GM13976 (cell line): Measurements from ENCODE around the gene CS.
A peak's percentile ranks its signal among the peaks of the same experiment; 100 is the strongest.

Experiments
- DNase-seq: peaks from one replicate; pipeline ENCODE4 v3.0.0; 2012; ENCODE audit warnings: low spot score
- in situ Hi-C: fragments of 300-500 bp; cut with MboI; formaldehyde crosslinking; loops from one replicate; pipeline ENCODE4 v1.12.0; 2022; ENCODE audit warnings: low sequenced_read_pairs, mixed read lengths, inconsistent platforms; ENCODE audit not compliant: unreplicated experiment
- TF ChIP-seq, protein P1 (sequence below): IDR thresholded peaks from 2 replicates; pipeline ENCODE4 v1.5.1; 2012; ENCODE audit warnings: borderline replicate concordance, mild to moderate bottlenecking; ENCODE audit not compliant: insufficient read depth; ENCODE audit errors: extremely low read depth, missing control alignments, control extremely low read depth

Gene CS

DNA sequence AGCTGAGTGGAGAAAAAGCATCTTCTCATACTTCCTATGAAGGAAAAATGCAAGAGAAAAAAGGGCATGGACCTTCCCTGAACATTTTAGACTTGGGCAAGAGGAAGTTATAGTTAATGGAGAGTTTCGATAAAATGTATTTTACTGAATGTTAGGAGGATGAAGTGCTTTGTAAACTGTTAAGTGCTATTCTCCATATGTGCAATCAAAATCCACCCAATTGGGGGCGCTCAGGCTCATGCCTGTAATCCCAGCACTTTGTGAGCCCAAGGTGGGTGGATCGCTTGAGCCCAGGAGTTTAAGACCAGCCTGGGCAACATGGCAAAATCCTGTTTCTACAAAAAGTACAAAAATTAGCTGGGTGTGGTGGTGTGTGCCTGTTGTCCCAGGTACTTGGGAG is 17.5 kb upstream of the CS start:
- no peak for DNase-seq
- in situ Hi-C loops: loop anchor here (10.0 kb wide), 1 partner anchor 147 kb away; the partner anchor contains the start of gene SPRYD4
- TF ChIP-seq, protein P1, sequence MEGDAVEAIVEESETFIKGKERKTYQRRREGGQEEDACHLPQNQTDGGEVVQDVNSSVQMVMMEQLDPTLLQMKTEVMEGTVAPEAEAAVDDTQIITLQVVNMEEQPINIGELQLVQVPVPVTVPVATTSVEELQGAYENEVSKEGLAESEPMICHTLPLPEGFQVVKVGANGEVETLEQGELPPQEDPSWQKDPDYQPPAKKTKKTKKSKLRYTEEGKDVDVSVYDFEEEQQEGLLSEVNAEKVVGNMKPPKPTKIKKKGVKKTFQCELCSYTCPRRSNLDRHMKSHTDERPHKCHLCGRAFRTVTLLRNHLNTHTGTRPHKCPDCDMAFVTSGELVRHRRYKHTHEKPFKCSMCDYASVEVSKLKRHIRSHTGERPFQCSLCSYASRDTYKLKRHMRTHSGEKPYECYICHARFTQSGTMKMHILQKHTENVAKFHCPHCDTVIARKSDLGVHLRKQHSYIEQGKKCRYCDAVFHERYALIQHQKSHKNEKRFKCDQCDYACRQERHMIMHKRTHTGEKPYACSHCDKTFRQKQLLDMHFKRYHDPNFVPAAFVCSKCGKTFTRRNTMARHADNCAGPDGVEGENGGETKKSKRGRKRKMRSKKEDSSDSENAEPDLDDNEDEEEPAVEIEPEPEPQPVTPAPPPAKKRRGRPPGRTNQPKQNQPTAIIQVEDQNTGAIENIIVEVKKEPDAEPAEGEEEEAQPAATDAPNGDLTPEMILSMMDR: no peak

DNA sequence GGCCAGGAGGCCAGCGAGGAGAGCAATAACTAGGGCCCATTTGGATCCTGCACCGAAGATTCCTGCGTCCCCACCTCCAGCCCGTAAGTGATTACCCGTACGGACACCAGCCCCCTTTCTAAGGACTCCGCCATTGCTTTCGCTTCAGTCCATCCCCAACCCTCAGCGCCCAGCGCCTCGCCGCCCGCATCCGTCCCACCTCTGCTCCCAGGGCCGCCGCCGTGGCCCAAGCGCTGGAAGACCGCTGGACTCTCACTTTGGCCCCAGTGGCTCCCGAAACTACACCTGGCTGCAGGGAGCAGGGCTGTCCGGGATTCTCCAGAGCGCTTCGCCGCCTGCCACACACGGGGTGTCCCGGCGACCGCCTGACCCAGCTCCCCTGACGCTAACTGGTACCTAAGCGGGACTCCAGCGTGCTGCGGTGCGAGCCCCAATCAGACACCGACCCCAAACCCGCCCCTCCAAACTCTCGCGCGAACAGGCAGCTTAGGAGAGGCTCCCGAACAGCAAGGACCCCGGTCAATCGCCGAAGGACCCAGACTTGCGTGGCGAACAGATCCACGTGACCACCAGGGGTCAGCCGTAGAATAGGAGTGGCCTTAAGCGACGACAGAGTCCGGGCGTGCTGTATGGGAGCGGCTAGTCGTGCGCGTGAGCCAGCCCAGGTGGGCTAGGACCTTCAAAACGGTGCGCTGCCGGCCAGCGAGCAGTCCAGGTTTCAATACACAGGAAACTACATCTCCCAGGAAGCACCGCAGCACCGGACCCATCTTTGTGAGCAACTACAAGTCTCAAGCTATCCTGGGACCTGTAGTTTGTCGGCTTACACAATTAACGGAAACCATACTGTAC is 15.7 kb upstream of the CS start, which contains the start of gene CNPY2:
Gene CNPY2 (minus strand): TSS at position 367 of the 852 bp plus-strand sequence. CDS start 771 bp downstream, outside the sequence.
- TF ChIP-seq, protein P1: peak; percentile 26
- in situ Hi-C loops: loop anchor here (10.0 kb wide), 1 partner anchor 149 kb away; the partner anchor contains the start of gene SPRYD4
- DNase-seq: peak; percentile 96

DNA sequence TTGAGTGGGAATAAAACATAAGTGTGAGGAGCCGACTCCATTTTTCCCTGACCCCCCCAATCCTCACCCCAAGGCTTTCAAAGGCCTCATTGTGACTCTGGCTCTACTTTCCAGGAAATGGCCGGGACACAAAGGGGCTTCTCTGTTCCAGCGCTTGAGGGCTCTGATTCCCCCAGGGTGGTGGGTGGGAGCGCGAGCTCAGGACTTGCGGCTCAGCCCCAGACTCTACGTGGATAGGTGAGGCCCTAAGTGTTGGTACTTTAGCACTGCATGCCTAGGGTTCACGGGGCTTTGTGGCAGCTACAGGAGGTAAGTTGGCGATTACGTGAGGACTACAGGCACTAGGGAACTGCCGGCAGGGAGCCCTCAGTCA is 15.1 kb upstream of the CS start:
- DNase-seq: peak; percentile 31
- in situ Hi-C loops: loop anchor here (10.0 kb wide), 1 partner anchor 150 kb away; the partner anchor contains the start of gene SPRYD4
- TF ChIP-seq, protein P1: no peak

DNA sequence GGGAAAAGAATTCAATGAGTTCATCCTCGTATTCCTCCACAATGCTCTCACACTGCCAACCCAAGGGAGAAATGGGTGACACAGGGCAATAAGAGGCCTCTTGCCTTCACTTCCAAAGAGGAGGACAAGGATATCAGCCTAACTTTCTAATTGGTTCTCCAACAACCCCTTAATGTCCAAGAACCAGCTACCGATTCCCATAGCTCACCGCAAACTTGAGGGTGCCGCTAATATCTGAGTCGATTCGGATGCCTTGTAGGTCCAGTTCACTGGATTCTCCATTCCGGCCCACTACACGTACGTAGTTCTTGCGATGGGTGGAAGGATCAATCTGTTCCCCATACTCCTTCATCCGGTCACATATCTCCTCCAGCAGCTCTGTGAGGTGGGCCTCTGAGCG is 10.9 kb upstream of the CS start:
- TF ChIP-seq, protein P1: no peak
- in situ Hi-C loops: loop anchor here (10.0 kb wide), 1 partner anchor 154 kb away; the partner anchor contains the start of gene SPRYD4

DNA sequence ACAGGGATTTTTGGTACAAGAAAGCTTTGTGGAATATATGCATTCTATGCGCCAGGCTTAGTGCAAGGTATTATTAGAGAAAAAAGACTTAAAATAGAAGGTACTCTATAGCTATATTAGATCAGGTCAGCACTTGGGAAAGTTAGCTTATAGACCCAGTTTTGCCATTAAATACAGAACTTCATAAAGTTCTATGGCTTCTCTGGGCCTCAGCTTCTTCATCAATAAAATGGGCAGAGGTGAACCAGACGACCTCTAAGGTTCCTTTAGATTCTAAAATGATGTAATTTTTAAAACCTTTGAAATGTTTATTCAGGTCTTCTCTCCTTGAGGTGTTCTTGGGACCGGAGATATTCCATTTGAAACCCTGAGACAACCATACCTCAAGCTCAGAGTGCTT is 8.6 kb upstream of the CS start:
- DNase-seq: no peak
- TF ChIP-seq, protein P1: no peak
- in situ Hi-C loops: no loop called here

More for the DNA sequence above, 10.9 kb upstream of the CS start:
- no peak for DNase-seq

DNA sequence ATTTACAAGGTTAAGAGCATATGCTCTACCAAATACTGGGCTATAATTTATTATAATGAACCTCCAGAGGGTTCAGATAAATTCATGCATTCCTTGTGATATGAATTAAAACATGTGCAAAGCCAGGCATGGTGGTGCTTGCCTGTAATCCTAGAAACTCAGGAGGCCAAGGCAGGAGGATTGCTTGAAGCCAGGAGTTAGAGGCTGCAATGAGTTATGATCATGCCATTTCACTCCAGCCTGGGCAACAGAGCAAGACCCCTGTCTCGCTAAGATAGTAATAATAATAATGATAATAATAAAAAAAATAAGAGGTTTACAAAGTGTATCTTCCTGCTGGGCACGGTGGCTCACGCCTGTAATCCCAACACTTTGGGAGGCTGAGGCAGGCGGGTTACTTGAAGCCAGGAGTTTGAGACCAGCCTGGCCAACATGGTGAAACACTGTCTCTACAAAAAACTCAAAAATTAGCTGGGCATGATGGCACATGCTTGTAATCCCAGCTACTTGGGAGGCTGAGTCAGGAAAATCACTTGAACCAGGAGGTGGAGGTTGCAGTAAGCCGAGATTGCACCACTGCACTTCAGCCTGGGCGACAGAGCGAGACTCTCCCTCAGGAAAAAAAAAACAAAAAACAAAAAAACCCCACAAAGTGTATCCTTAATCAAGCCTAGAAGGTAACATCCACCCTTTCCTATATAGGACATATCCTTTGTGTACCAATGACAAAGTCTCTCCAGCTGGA is 7.3 kb upstream of the CS start:
- TF ChIP-seq, protein P1: no peak
- in situ Hi-C loops: no loop called here
- DNase-seq: no peak
